Left lung (tissue), 10 donors: ENCODE data around the gene ESYT3. TPM values are rescaled to one million over a fixed set of nuclear protein-coding genes. Genes with fewer than 3 reads are reported as not detected.

ENCODE experiments used
- ATAC-seq: fragments of 200-7000 bp; cut with Tn5 transposase; one replicate; pipeline ENCODE4 v1.9.1; 2020; ENCODE audit warnings: moderate library complexity
- DNase-seq, 4 donors: peaks; one replicate each; pipeline ENCODE4 v3.0.0-alpha.2; 2013 to 2020
- H3K27ac ChIP-seq, 2 donors: fragments of 200-600 bp; sonication (generic) in 1 of 2; one replicate each; pipeline versions ENCODE4 v1.5.0 to v1.8.0; 2020 to 2021
- H3K27me3 ChIP-seq, 2 donors: fragments of 200-600 bp; sonication (generic) in 1 of 2; one replicate each; pipeline versions ENCODE4 v1.5.0 to v1.8.0; 2020 to 2021
- H3K36me3 ChIP-seq, 2 donors: fragments of 200-600 bp; sonication (generic) in 1 of 2; one replicate each; pipeline versions ENCODE4 v1.5.0 to v1.8.0; 2020 to 2021
- H3K4me1 ChIP-seq, 2 donors: fragments of 200-600 bp; one replicate each; pipeline ENCODE4 v1.8.0; 2021
- H3K4me3 ChIP-seq, 2 donors: fragments of 200-600 bp; sonication (generic) in 1 of 2; one replicate each; pipeline versions ENCODE4 v1.5.0 to v1.8.0; 2020 to 2021; ENCODE audit warnings: mild to moderate bottlenecking in 1 of 2
- H3K9me3 ChIP-seq, 2 donors: fragments of 200-600 bp; sonication (generic) in 1 of 2; one replicate each; pipeline versions ENCODE4 v1.5.0 to v1.8.0; 2020 to 2021
- CTCF ChIP-seq, 2 donors: fragments of 200-600 bp; sonication (generic) in 1 of 2; IDR thresholded peaks; one replicate each; pipeline versions ENCODE4 v1.5.0 to v1.8.0; 2021; ENCODE audit warnings: antibody characterized with exemption in 2 of 2
- intact Hi-C, 2 donors: fragments of 100-400 bp; cut with DNase I; formaldehyde crosslinking; loops; one replicate each; pipeline versions ENCODE4 v1.11.2 to v1.14.2; 2022
- polyA plus RNA-seq, 6 donors: library from polyadenylated mRNA; unstranded; fragments of 120-200 nt; gene quantifications; one replicate each; pipeline ENCODE4 v1.2.1, GENCODE V29; 2013; ENCODE audit not compliant: insufficient read length in 6 of 6
- total RNA-seq, 2 donors: library from RNA; stranded (reverse); fragmentation: NEBNext Ultra II Directional; extraction: Animal tissue kit (Norgen Biotek cat#: 25700); gene quantifications; one replicate each; pipeline ENCODE4 v1.2.1, GENCODE V29; 2021
- donor health status: DM: no; HTN: yes; CAD: no.
- donor health status: DM: no; HTN: no; CAD: no.

The ESYT3 gene
- total and polyA plus RNA-seq, 8 donors = 18.7 to 44.4 (median 37.4) TPM

- H3K27ac ChIP-seq = no peak overlapping the region
- intact Hi-C loops = no loop called here
- H3K4me3 ChIP-seq = no peak overlapping the region
- no peak for TF ChIP-seq CTCF (IDR thresholded peaks at IDR 0.05)
- no peaks in the 10 kb centered on the region for H3K27me3 ChIP-seq
- peaks cover 0 to 24% of the 10 kb centered on the region in 2 donors for H3K36me3 ChIP-seq
- no peaks in the 10 kb centered on the region for H3K9me3 ChIP-seq
- ATAC-seq (no peak), DNase-seq (no peak)
- no peaks in the 10 kb centered on the region for H3K4me1 ChIP-seq
These were observed 30.3 kb upstream of the ESYT3 start for GRCh38 chr3:138404121-138404520.

GRCh38 chr3:138405001-138405400, 29.4 kb upstream of the ESYT3 start:
- intact Hi-C loops = no loop called here
- no peaks in the 10 kb centered on the region for H3K9me3 ChIP-seq

GRCh38 chr3:138405486-138405885, 28.9 kb upstream of the ESYT3 start:
- Histone ChIP-seq H3K4me3 (no peak overlapping the region), H3K9me3 (no peaks in the 10 kb centered on the region), H3K4me1 (no peaks in the 10 kb centered on the region), H3K36me3 (peaks cover 0 to 24% of the 10 kb centered on the region in 2 donors), H3K27ac (no peak overlapping the region), H3K27me3 (no peaks in the 10 kb centered on the region)
- ATAC-seq (no peak), DNase-seq (no peak)
- no peak for TF ChIP-seq CTCF (IDR thresholded peaks at IDR 0.05)
- intact Hi-C loops = no loop called here

More at GRCh38 chr3:138405001-138405400, 29.4 kb upstream of the ESYT3 start:
- Histone ChIP-seq H3K27me3 (no peaks in the 10 kb centered on the region), H3K4me3 (no peak overlapping the region), H3K27ac (no peak overlapping the region), H3K4me1 (no peaks in the 10 kb centered on the region), H3K36me3 (peaks cover 0 to 24% of the 10 kb centered on the region in 2 donors)
- no peak for TF ChIP-seq CTCF (IDR thresholded peaks at IDR 0.05)
- no peak for DNase-seq
- no peak for ATAC-seq

DNA sequence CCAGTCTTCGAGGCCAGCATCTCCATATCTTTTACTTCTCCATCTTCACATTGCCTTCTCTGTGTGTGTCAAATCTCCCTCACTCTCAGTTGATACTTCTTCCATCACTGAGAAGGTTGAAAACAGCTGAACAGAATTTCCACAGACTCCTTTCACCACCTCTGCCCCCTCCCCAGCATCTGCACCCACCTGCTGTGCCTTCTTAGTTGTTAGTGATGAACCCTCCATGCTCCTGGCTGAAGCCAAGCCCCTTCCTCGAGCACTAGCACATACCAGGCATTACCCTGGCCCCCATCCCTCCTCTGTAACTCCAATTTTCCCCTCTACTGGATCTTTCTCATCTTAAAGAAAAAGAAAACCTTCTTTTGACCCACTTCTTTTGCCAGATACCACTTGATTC, 27.8 kb upstream of the ESYT3 start:
- ATAC-seq (no peak), DNase-seq (no peak)
- H3K4me3 ChIP-seq = no peak overlapping the region
- H3K27me3 ChIP-seq = no peaks in the 10 kb centered on the region
- H3K9me3 ChIP-seq = no peaks in the 10 kb centered on the region
- no peak overlapping the region for H3K27ac ChIP-seq
- H3K4me1 ChIP-seq = no peaks in the 10 kb centered on the region
- H3K36me3 ChIP-seq = peaks cover 0 to 24% of the 10 kb centered on the region in 2 donors
- TF ChIP-seq CTCF (IDR thresholded peaks at IDR 0.05) = no peak
- intact Hi-C loops = no loop called here

- no peak for TF ChIP-seq CTCF (IDR thresholded peaks at IDR 0.05)
- Histone ChIP-seq H3K4me1 (no peaks in the 10 kb centered on the region), H3K9me3 (no peaks in the 10 kb centered on the region), H3K27me3 (no peaks in the 10 kb centered on the region), H3K4me3 (no peak overlapping the region), H3K27ac (no peak overlapping the region), H3K36me3 (peaks cover 0 to 20% of the 10 kb centered on the region in 2 donors)
- ATAC-seq = no peak
- DNase-seq = no peak
- intact Hi-C loops = no loop called here
These were observed 27.0 kb upstream of the ESYT3 start for GRCh38 chr3:138407236-138407907.
